CD4-positive, alpha-beta T cell (primary cell): Measurements from ENCODE around the gene RAB25. TPM values are rescaled to one million over a fixed set of nuclear protein-coding genes. Genes with fewer than 3 reads are reported as not detected.

Source experiments
- ATAC-seq: fragments of 200-7000 bp; cut with Tn5 transposase; one replicate; pipeline ENCODE4 v1.10.0; 2022; ENCODE audit warnings: mild to moderate bottlenecking; ENCODE audit not compliant: poor library complexity
- CTCF ChIA-PET: fragments of 350-600 bp; sonication (Branson Sonifier 250); formaldehyde crosslinking; loops from one replicate; lab custom pipeline; 2021; ENCODE audit warnings: antibody characterized with exemption, inconsistent platforms; lab: Charles Lee
- POLR2A ChIA-PET: fragments of 350-600 bp; sonication (Branson Sonifier 250); formaldehyde crosslinking; loops from one replicate; lab custom pipeline; 2021; ENCODE audit warnings: antibody characterized with exemption, inconsistent platforms; lab: Charles Lee
- DNase-seq, 14 experiments: peaks; one replicate each; pipeline ENCODE4 v3.0.0-alpha.2; 2013 to 2020; ENCODE audit warnings: mixed read lengths in 2 of 14
- H3K27ac ChIP-seq, 2 donors: one replicate each; pipeline versions ENCODE4 v1.5.1 to v1.7.0; 2013; ENCODE audit warnings: low read length in 2 of 2, low read depth in 1 of 2, mild to moderate bottlenecking in 1 of 2
- H3K27me3 ChIP-seq, 2 experiments: 1 replicate in 1 of 2; 2 replicates in 1 of 2; pipeline versions ENCODE4 v1.6.1 to v1.7.0; 2013; ENCODE audit warnings: low read length in 2 of 2, control low read depth in 1 of 2, mild to moderate bottlenecking in 1 of 2, moderate library complexity in 1 of 2; ENCODE audit not compliant: insufficient read depth in 2 of 2, control insufficient read depth in 1 of 2
- H3K36me3 ChIP-seq: one replicate; pipeline ENCODE4 v1.6.1; 2013; ENCODE audit warnings: low read length, control low read depth; ENCODE audit not compliant: insufficient read depth
- H3K4me1 ChIP-seq: one replicate; pipeline ENCODE4 v1.6.1; 2013; ENCODE audit warnings: low read length, control low read depth; ENCODE audit not compliant: insufficient read depth
- H3K4me3 ChIP-seq: one replicate; pipeline ENCODE4 v1.5.1; 2013; ENCODE audit warnings: mild to moderate bottlenecking, low read length, moderate library complexity
- H3K9me3 ChIP-seq, 2 experiments: 1 replicate in 1 of 2; 2 replicates in 1 of 2; pipeline versions ENCODE4 v1.6.1 to v1.7.0; 2013; ENCODE audit warnings: low read length in 2 of 2, mild to moderate bottlenecking in 2 of 2, control low read depth in 1 of 2, moderate library complexity in 1 of 2; ENCODE audit not compliant: control insufficient read depth in 1 of 2, insufficient read depth in 1 of 2
- H3K27ac Mint-ChIP-seq: one replicate; pipeline ENCODE4 v1.8.0; 2020; ENCODE audit warnings: mixed read lengths
- H3K27me3 Mint-ChIP-seq: one replicate; pipeline ENCODE4 v1.8.0; 2021; ENCODE audit warnings: mixed read lengths
- H3K36me3 Mint-ChIP-seq: one replicate; pipeline ENCODE4 v1.8.0; 2021; ENCODE audit warnings: low read depth, mixed read lengths
- H3K4me1 Mint-ChIP-seq: one replicate; pipeline ENCODE4 v1.8.0; 2021; ENCODE audit warnings: low read depth, mixed read lengths
- H3K4me3 Mint-ChIP-seq: one replicate; pipeline ENCODE4 v1.8.0; 2020; ENCODE audit warnings: mild to moderate bottlenecking, mixed read lengths
- H3K9me3 Mint-ChIP-seq: one replicate; pipeline ENCODE4 v1.8.0; 2020; ENCODE audit warnings: mixed read lengths
- intact Hi-C, 2 experiments: fragments of 100-400 bp; cut with DNase I in 1 of 2; cut with micrococcal nuclease in 1 of 2; formaldehyde crosslinking; loops; one replicate each; pipeline versions ENCODE4 v1.15.1 to v1.9.0; 2023 to 2025; cut with DNase I, micrococcal nuclease
- total RNA-seq, 174 experiments: library from RNA in 2 of 174; stranded (reverse) in 2 of 174; gene quantifications; one replicate each; pipeline ENCODE4 v1.2.3 and lab custom pipeline; 2021 to 2026
- TF ChIP-seq, protein P1 (sequence below): fragments of 200-600 bp; IDR thresholded peaks from one replicate; pipeline ENCODE4 v1.8.0; 2022; ENCODE audit warnings: antibody characterized with exemption, mild to moderate bottlenecking

RAB25 gene
- total RNA-seq, 2 experiments from 2014 or later = 0.58 to 1.3 TPM

DNA sequence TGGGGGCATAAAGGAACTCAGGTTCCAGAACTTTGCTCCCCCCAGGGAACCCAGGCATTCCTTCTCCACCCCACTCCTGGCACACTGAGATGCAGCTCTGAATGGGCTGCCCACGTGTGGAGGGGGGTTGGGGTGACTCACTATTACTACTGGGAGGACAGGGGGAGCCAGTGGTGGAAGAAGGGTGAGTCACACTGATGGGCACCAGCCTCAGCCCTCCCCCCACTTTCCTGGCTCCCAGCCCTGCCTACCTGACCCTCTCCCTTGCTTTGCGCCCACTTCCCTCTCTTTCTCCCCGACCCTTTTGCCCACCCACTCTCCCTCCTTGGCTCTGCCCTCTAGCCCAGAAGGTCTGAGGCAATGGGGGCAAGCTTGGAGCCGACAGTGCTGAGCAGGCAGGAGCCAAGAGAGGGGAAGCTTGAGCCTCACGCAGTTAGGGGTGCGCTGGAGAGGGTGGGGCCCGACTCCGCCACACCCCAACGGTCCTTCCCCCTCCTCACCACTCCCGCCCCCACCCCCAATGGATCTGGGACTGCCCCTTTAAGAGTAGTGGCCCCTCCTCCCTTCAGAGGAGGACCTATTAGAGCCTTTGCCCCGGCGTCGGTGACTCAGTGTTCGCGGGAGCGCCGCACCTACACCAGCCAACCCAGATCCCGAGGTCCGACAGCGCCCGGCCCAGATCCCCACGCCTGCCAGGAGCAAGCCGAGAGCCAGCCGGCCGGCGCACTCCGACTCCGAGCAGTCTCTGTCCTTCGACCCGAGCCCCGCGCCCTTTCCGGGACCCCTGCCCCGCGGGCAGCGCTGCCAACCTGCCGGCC lies 53.4 kb downstream of the RAB25 start, which contains the start of gene LMNA:
LMNA (plus strand) TSS at position 611 of the 818 bp plus-strand sequence. CDS start 208 bp downstream, outside the sequence.
- ChIA-PET CTCF (interaction anchor here (0.8 to 10.7 kb wide), 8 partner anchors 8 to 111 kb away, joined by 3 to 101 read pairs (median 4); partner anchors contain the start of gene SLC25A44), POLR2A (interaction anchor here (1.0 to 4.2 kb wide), 6 partner anchors 8 to 99 kb away, joined by 3 to 23 read pairs (median 11); partner anchors contain the start of gene PMF1)
- DNase-seq (peak in 13 of 14 experiments; percentile 51 to 93 (median 68)), ATAC-seq (peak; percentile 77)
- H3K36me3 ChIP-seq = no peaks in the 10 kb centered on the region
- H3K27ac ChIP-seq = peak within 1 kb of the TSS; percentile 50 to 64
- TF ChIP-seq, protein P1, sequence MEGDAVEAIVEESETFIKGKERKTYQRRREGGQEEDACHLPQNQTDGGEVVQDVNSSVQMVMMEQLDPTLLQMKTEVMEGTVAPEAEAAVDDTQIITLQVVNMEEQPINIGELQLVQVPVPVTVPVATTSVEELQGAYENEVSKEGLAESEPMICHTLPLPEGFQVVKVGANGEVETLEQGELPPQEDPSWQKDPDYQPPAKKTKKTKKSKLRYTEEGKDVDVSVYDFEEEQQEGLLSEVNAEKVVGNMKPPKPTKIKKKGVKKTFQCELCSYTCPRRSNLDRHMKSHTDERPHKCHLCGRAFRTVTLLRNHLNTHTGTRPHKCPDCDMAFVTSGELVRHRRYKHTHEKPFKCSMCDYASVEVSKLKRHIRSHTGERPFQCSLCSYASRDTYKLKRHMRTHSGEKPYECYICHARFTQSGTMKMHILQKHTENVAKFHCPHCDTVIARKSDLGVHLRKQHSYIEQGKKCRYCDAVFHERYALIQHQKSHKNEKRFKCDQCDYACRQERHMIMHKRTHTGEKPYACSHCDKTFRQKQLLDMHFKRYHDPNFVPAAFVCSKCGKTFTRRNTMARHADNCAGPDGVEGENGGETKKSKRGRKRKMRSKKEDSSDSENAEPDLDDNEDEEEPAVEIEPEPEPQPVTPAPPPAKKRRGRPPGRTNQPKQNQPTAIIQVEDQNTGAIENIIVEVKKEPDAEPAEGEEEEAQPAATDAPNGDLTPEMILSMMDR = no peak
- peak within 1 kb of the TSS; percentile 99 for H3K4me3 Mint-ChIP-seq
- peak within 1 kb of the TSS; percentile 84 for H3K4me3 ChIP-seq
- intact Hi-C loops = loop anchor here in 1 of 2 experiments (1.0 kb wide), 1 partner anchor 8 kb away; no protein-coding TSS in a partner anchor
- H3K4me1 Mint-ChIP-seq = peaks cover 31% of the 10 kb centered on the region
- peaks cover 24 to 28% of the 10 kb centered on the region in 2 experiments for H3K27me3 ChIP-seq
- H3K27ac Mint-ChIP-seq = peak within 1 kb of the TSS; percentile 89
- H3K9me3 Mint-ChIP-seq = no peaks in the 10 kb centered on the region
- H3K9me3 ChIP-seq = peaks cover 0 to 4% of the 10 kb centered on the region in 2 experiments
- H3K27me3 Mint-ChIP-seq = peaks cover 46% of the 10 kb centered on the region
- peaks cover 18% of the 10 kb centered on the region for H3K36me3 Mint-ChIP-seq
- peaks cover 55% of the 10 kb centered on the region for H3K4me1 ChIP-seq

DNA sequence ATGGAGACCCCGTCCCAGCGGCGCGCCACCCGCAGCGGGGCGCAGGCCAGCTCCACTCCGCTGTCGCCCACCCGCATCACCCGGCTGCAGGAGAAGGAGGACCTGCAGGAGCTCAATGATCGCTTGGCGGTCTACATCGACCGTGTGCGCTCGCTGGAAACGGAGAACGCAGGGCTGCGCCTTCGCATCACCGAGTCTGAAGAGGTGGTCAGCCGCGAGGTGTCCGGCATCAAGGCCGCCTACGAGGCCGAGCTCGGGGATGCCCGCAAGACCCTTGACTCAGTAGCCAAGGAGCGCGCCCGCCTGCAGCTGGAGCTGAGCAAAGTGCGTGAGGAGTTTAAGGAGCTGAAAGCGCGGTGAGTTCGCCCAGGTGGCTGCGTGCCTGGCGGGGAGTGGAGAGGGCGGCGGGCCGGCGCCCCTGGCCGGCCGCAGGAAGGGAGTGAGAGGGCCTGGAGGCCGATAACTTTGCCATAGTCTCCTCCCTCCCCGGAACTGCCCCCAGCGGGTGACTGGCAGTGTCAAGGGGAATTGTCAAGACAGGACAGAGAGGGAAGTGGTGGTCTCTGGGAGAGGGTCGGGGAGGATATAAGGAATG lies 54.1 kb downstream of the RAB25 start:
- Histone ChIP-seq H3K36me3 (no peaks in the 10 kb centered on the region), H3K27me3 (peaks cover 24 to 28% of the 10 kb centered on the region in 2 experiments), H3K9me3 (peaks cover 0 to 4% of the 10 kb centered on the region in 2 experiments), H3K4me3 (peak overlapping the region; percentile 84), H3K27ac (peak overlapping the region; percentile 50 to 56), H3K4me1 (peaks cover 62% of the 10 kb centered on the region)
- peak; percentile 1 for ATAC-seq
- peak overlapping the region; percentile 89 for H3K27ac Mint-ChIP-seq
- peaks cover 35% of the 10 kb centered on the region for H3K4me1 Mint-ChIP-seq
- intact Hi-C loops = loop anchor here in 1 of 2 experiments (1.0 kb wide), 1 partner anchor 9 kb away; no protein-coding TSS in a partner anchor
- no peaks in the 10 kb centered on the region for H3K9me3 Mint-ChIP-seq
- POLR2A ChIA-PET = interaction anchor here (0.8 to 4.2 kb wide), 7 partner anchors 8 to 613 kb away, joined by 3 to 23 read pairs (median 5); partner anchors contain the start of genes ISG20L2, METTL25B and PMF1
- peaks cover 18% of the 10 kb centered on the region for H3K36me3 Mint-ChIP-seq
- CTCF ChIA-PET = interaction anchor here (0.9 to 10.7 kb wide), 9 partner anchors 9 to 110 kb away, joined by 3 to 101 read pairs (median 3); partner anchors contain the start of gene SLC25A44
- H3K4me3 Mint-ChIP-seq = peak overlapping the region; percentile 99
- DNase-seq = peak in 4 of 14 experiments; percentile 32 to 63 (median 52)
- peaks cover 49% of the 10 kb centered on the region for H3K27me3 Mint-ChIP-seq
- TF ChIP-seq, protein P1 = no peak
